ENCODE results near the gene LMAN1L. TPM values are rescaled to one million over a fixed set of nuclear protein-coding genes. Genes with fewer than 3 reads are reported as not detected.
"Not testable (repeated sequence)": the region's sequence is repeated elsewhere in the genome, so short reads cannot be mapped to it uniquely, and the experiment has no call there.

LMAN1L gene
- polyA plus RNA-seq, 1 donor = not detected

GRCh38 chr15:74782259-74783071, 30.2 kb upstream of the LMAN1L start:
- no peak for DNase-seq (ENCODE audit: low read depth)

DNA sequence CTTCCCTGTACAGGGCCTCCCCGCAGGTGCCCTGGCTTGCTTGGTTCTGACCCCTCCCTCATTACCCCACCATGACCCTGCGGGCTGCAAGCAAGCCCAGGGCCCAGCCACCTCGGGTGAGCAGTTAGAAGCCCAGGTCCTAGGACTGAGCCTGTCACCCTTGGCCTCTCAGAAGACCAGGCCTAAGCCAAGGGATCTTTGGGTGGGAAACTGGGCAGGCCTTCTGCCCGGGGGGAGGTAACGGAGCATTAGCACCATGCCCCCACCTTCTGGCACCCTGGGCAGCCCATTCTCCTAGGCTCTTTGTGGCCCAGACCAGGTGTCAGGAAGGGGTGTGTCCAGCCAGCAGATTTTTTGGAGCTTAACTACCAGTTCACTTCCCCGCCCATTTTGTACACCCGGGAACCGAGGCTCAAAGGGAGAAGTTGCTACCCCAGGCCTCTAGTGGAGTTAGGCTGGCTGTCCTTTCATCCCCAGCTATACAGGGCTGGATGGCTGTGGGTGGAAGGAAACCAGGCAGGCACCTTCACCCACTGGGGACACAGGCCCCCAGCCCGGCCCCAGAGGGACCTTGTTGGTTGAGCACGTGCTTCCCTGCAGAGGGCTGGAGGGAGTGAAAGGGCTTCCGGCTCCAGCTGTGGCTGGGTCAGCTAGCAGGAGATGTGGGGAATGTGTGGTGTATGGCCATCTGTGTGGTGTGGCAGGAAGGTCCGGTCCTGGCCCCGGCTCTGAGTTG, 29.4 kb upstream of the LMAN1L start:
- DNase-seq (ENCODE audit: low read depth) = no peak

DNA sequence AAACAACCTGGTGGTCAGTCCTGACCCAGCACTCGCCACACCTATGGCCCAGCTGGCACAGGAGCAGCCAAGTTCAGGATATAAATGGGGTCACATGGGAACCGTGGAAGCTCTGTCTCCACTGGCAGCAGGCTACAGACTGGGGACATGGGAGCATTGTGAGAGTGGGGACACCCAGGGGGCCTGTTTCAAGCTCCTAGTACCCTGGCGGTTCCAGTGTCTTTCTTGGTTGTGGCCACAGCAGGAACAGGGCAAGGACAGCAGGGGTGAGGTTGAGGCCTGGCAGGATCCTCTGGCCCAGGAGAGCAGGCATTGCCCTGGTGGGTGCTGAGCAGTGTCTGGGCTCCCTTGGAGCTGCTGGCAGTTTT, 28.8 kb upstream of the LMAN1L start:
- DNase-seq (ENCODE audit: low read depth) = no peak

DNA sequence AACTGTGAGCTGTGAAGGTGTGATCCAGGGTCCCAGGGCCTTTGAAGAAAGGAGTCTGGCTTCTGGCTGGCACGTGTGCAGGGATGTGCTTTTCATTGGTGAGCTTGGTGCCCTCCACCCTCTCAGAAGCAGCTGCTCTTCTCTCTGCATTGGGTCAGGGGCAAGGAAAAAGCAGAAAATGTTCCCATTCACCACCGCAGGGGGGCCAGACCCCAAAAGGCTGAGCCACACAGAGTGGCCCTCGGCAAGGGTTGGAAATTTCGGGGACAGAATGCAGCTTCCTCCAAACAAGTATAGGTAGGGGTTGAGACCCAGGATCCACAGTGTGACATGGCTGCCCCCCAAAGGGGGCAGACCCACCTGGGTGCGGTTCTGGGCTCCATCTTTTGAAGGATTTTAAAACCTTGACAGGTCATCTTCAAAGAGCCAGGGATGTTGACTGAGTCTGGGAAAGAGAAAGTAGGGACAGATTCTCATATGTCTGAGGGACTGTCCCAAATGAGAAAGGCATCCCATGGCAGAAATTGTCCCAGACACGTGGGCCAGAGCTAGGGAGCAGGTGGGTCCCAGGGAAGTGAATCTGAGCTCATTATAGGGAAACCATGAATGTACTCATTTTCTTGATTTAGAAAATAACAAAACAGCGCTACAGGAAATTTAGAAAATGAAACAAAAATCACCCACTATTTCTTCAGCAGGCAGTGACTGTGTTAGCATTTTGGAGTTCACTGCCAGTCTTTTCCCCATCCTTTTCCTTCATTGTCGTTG, 28.0 kb upstream of the LMAN1L start:
- DNase-seq (ENCODE audit: low read depth) = no peak

GRCh38 chr15:74785194-74786032, 27.2 kb upstream of the LMAN1L start:
- no peak for DNase-seq (ENCODE audit: low read depth)

DNA sequence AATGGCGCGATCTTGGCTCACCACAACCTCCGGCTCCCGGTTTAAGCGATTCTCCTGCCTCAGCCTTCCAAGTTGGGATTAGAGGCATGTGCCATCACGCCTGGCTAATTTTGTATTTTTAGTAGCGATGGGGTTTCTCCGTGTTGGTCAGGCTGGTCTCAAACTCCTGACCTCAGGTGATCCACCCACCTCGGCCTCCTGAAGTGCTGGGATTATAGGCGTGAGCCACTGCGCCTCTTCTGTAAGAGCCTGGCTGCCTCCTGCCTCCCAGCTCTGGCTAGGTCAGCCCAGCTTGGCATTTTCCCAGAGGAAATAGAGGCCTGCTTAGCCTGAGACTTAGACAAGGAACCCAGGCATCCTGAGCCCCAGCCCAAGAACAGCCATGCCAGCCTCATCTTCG, 26.6 kb upstream of the LMAN1L start:
- not testable (repeated sequence) for DNase-seq (ENCODE audit: low read depth)

GRCh38 chr15:74786551-74787165, 26.0 kb upstream of the LMAN1L start:
- DNase-seq (ENCODE audit: low read depth) = no peak

- no peak for DNase-seq (ENCODE audit: low read depth)
These were observed 25.2 kb upstream of the LMAN1L start for GRCh38 chr15:74787251-74788041.

DNA sequence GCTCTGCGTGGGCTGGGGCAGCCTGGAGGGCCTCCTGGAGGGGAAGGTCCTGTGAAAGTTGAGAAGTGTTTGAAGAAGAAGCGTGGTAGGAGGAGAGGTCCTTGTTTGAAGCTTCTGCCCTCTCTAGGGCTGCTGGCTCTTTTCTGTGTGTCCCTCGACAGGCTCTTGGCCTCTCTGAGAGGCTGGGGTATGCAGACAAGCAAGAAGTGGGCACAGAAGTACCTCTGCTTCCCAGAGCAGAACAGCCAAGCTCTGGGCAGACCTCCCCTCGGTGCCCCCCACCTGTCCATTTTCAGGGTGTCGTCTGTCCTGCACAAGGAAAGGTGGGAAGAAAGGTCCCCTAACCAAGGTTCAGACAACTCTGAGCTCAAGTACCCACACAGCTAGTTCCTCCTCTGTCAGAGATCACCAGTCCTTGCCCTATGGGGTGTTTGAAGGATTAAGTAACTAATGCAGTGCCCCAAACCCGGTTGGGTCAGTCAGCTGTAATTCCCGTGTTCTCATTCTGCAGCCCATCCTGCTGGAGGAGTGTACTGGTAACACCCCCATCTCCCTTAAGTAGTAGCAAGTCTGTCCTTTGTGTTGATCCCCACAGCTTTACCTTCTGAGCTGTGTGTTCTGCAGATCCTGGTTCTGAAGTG, 24.5 kb upstream of the LMAN1L start:
- DNase-seq (ENCODE audit: low read depth) = no peak

- DNase-seq (ENCODE audit: low read depth) = no peak
These were observed 23.9 kb upstream of the LMAN1L start for GRCh38 chr15:74788683-74789151.

GRCh38 chr15:74789171-74789631, 23.4 kb upstream of the LMAN1L start:
- DNase-seq (ENCODE audit: low read depth) = no peak

DNA sequence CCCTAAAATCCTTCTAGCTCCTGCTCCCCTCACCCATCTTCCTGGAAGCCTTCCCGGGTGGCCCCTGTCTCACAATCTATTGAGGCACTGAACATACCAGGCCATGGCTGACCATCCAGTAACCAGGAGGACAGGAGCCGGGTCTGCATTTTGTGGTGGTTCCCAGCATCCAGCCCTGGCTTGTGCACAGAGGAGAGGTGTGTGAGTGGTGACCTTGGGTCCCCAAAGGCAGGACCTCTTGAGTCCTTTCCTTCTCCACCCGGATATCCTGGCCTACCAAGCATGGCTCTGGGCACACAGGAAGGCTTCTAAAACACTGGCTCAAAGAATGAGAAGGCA, 22.9 kb upstream of the LMAN1L start:
- DNase-seq (ENCODE audit: low read depth) = no peak

GRCh38 chr15:74790080-74790916, 22.3 kb upstream of the LMAN1L start:
- DNase-seq (ENCODE audit: low read depth) = no peak

DNA sequence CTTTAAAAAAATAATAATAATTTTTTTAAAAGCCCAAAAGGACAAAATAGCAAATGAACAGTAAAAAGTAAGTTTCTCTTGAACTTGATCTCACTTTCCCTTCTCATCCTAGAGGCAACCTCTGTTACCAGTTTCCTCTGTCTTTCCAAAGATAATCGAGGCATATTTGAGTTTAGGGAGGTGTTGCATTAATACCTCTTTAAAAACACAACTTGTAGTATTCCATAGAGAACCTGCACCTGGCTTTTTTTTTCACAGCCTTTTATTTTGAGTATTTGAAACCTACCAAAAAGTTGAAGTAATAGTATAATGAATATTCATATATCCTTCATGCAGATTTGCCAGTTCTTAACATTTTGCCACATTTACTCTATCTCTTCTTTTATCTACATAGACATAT, 21.6 kb upstream of the LMAN1L start:
- no peak for DNase-seq (ENCODE audit: low read depth)

DNA sequence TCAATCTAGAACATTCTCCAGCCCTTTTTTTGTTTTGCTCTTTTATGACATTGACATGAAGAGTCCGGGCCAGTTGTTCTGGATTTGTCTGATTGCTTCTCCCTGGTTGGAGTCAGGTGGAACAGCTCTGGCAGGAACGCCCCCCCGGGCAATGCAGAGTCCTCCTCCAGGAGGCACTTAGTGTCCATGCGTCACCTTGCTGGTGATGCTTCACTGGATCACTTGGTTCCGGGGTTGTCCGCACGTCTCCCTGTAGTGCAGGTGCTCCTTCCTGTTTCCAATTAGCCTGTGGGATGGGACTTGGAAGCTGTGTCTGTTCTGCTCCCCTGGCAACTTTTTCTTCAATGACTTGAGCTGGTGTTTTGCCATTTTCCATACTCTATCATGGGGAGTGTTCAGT, 21.0 kb upstream of the LMAN1L start:
- no peak for DNase-seq (ENCODE audit: low read depth)

- no peak for DNase-seq (ENCODE audit: low read depth)
These were observed 20.2 kb upstream of the LMAN1L start for GRCh38 chr15:74792227-74793016.

- DNase-seq (ENCODE audit: low read depth) = no peak
These were observed 19.3 kb upstream of the LMAN1L start for GRCh38 chr15:74793135-74794028.

All from forelimb muscle (tissue), 1 donor.